ENCODE data around the gene TMEM208.

The TMEM208 gene

GRCh38 chr16:67185651-67186134 is 41.2 kb upstream of the TMEM208 start:
- Histone ChIP-seq H3K4me3 (ENCODE audit: low read depth, low read length) (no peak overlapping the region), H3K36me3 (no peaks in the 10 kb centered on the region), H3K27me3 (no peaks in the 10 kb centered on the region), H3K4me1 (peaks cover 3% of the 10 kb centered on the region; the same call in 1 of the 2 replicates), H3K9me3 (no peaks in the 10 kb centered on the region)
- no peak for TF ChIP-seq CTCF (IDR thresholded peaks at IDR 0.05; ENCODE audit: low read depth, low read length)
- no peak for DNase-seq

- H3K9me3 ChIP-seq, result no peaks in the 10 kb centered on the region
- H3K4me1 ChIP-seq, result peaks cover 3% of the 10 kb centered on the region; the same call in 1 of the 2 replicates
- no peaks in the 10 kb centered on the region for H3K36me3 ChIP-seq
- no peak for DNase-seq
- no peak for TF ChIP-seq CTCF (IDR thresholded peaks at IDR 0.05; ENCODE audit: low read depth, low read length)
- no peaks in the 10 kb centered on the region for H3K27me3 ChIP-seq
- no peak overlapping the region for H3K4me3 ChIP-seq (ENCODE audit: low read depth, low read length)
Measured at GRCh38 chr16:67186550-67186950, 40.4 kb upstream of the TMEM208 start.

- no peaks in the 10 kb centered on the region for H3K36me3 ChIP-seq
- TF ChIP-seq CTCF (IDR thresholded peaks at IDR 0.05; ENCODE audit: low read depth, low read length), result no peak
- H3K4me1 ChIP-seq, result peaks cover 3% of the 10 kb centered on the region; the same call in 1 of the 2 replicates
- H3K9me3 ChIP-seq, result no peaks in the 10 kb centered on the region
- H3K4me3 ChIP-seq (ENCODE audit: low read depth, low read length), result no peak overlapping the region
- no peak for DNase-seq
- H3K27me3 ChIP-seq, result no peaks in the 10 kb centered on the region
Measured at GRCh38 chr16:67187175-67187890, 39.6 kb upstream of the TMEM208 start.

- peaks cover 3% of the 10 kb centered on the region; the same call in 1 of the 2 replicates for H3K4me1 ChIP-seq
- DNase-seq, result no peak
- no peaks in the 10 kb centered on the region for H3K27me3 ChIP-seq
- H3K9me3 ChIP-seq, result no peaks in the 10 kb centered on the region
- H3K36me3 ChIP-seq, result no peaks in the 10 kb centered on the region
- no peak overlapping the region for H3K4me3 ChIP-seq (ENCODE audit: low read depth, low read length)
- no peak for TF ChIP-seq CTCF (IDR thresholded peaks at IDR 0.05; ENCODE audit: low read depth, low read length)
Measured at GRCh38 chr16:67188323-67188722, 38.6 kb upstream of the TMEM208 start.

GRCh38 chr16:67188798-67189197 is 38.1 kb upstream of the TMEM208 start:
- peaks cover 3% of the 10 kb centered on the region; the same call in 1 of the 2 replicates for H3K4me1 ChIP-seq
- DNase-seq, result no peak
- H3K9me3 ChIP-seq, result no peaks in the 10 kb centered on the region
- H3K27me3 ChIP-seq, result no peaks in the 10 kb centered on the region
- H3K4me3 ChIP-seq (ENCODE audit: low read depth, low read length), result no peak overlapping the region
- no peak for TF ChIP-seq CTCF (IDR thresholded peaks at IDR 0.05; ENCODE audit: low read depth, low read length)
- H3K36me3 ChIP-seq, result no peaks in the 10 kb centered on the region; the same call in 1 of the 2 replicates

- DNase-seq, result no peak
- TF ChIP-seq CTCF (IDR thresholded peaks at IDR 0.05; ENCODE audit: low read depth, low read length), result no peak
- Histone ChIP-seq H3K4me1 (peaks cover 3% of the 10 kb centered on the region; the same call in 1 of the 2 replicates), H3K36me3 (peaks cover 12% of the 10 kb centered on the region), H3K27me3 (no peaks in the 10 kb centered on the region), H3K4me3 (ENCODE audit: low read depth, low read length) (no peak within 1 kb of the TSS), H3K9me3 (no peaks in the 10 kb centered on the region)
Measured at GRCh38 chr16:67190041-67190440, 36.9 kb upstream of the TMEM208 start, which contains the start of gene EXOC3L1. EXOC3L1 (minus strand) TSS chr16:67190136; CDS start chr16:67189676, 460 bp downstream.

All from BE2C (cell line).